ENCODE results near the gene OR4D11. TPM values are rescaled to one million over a fixed set of nuclear protein-coding genes. Genes with fewer than 3 reads are reported as not detected.

The OR4D11 gene
- total and polyA plus RNA-seq, 9 of the 15 experiments (the other 6 are each of a cell fraction or from before 2014, with no cell fraction given): not detected

GRCh38 chr11:59550368-59550841 lies 47.0 kb downstream of the OR4D11 start (continued):
- no peak for TF ChIP-seq ZNF512 (tag; IDR thresholded peaks at IDR 0.05)
- TF ChIP-seq SNIP1 (IDR thresholded peaks at IDR 0.05; ENCODE audit: low read depth): no peak
- TF ChIP-seq SPI1 (IDR thresholded peaks at IDR 0.05; ENCODE audit: borderline replicate concordance, low read depth, low read length): no peak
- TF ChIP-seq ZFP36 (IDR thresholded peaks at IDR 0.05; ENCODE audit: low read depth, low read length, partially characterized antibody): peak; percentile 35
- TF ChIP-seq ELF1 (tag; IDR thresholded peaks at IDR 0.05): peak; percentile 78
- 0 out of 2 replicates have a peak, but pooled peaks have one; percentile 32 for TF ChIP-seq CBX1 (IDR thresholded peaks at IDR 0.05; ENCODE audit: low read depth)
- TF ChIP-seq PCBP1 (IDR thresholded peaks at IDR 0.05; ENCODE audit: low read depth, low read length, poor library complexity, severe bottlenecking): no peak
- TF ChIP-seq E2F1 (CRISPR knock-in tag; IDR thresholded peaks at IDR 0.05): peak; percentile 89
- TF ChIP-seq HNRNPL (IDR thresholded peaks at IDR 0.05; ENCODE audit: low read depth, low read length): no peak
- TF ChIP-seq RNF219 (CRISPR knock-in tag; IDR thresholded peaks at IDR 0.05): no peak
- TF ChIP-seq ASH1L (IDR thresholded peaks at IDR 0.05; ENCODE audit: borderline replicate concordance, low read depth, partially characterized antibody): no peak
- no peak for TF ChIP-seq MIER1 (IDR thresholded peaks at IDR 0.05; ENCODE audit: low read depth)
- TF ChIP-seq ARID1B (IDR thresholded peaks at IDR 0.05): 0 out of 2 replicates have a peak, but pooled peaks have one; percentile 19
- TF ChIP-seq YY1 (IDR thresholded peaks at IDR 0.05; ENCODE audit: borderline replicate concordance in 1 of 3, control insufficient read depth in 1 of 3, extremely low read depth in 1 of 3, insufficient read depth in 3 of 3, insufficient read length in 1 of 3, insufficient replicate concordance in 2 of 3, low read depth in 1 of 3, low read length in 2 of 3): peak in 2 of 3 experiments; percentile 73 to 78
- TF ChIP-seq, protein P1, sequence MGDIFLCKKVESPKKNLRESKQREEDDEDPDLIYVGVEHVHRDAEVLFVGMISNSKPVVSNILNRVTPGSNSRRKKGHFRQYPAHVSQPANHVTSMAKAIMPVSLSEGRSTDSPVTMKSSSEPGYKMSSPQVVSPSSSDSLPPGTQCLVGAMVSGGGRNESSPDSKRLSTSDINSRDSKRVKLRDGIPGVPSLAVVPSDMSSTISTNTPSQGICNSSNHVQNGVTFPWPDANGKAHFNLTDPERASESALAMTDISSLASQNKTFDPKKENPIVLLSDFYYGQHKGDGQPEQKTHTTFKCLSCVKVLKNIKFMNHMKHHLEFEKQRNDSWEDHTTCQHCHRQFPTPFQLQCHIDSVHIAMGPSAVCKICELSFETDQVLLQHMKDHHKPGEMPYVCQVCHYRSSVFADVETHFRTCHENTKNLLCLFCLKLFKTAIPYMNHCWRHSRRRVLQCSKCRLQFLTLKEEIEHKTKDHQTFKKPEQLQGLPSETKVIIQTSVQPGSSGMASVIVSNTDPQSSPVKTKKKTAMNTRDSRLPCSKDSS (IDR thresholded peaks at IDR 0.05; ENCODE audit: low read depth, partially characterized antibody): no peak
- TF ChIP-seq SIN3A (IDR thresholded peaks at IDR 0.05; ENCODE audit: borderline replicate concordance in 2 of 2, control insufficient read depth in 1 of 2, low read depth in 2 of 2, low read length in 2 of 2): peak in 1 of 2 experiments; percentile 54; a peak in 2 of 4 replicates
- no peak for TF ChIP-seq SAP30 (IDR thresholded peaks at IDR 0.05; ENCODE audit: borderline replicate concordance, insufficient read depth, low read depth, low read length, poor library complexity, severe bottlenecking)

Measured in K562 (cell line).